ENCODE measurements around the gene PDE11A. TPM values are rescaled to one million over a fixed set of nuclear protein-coding genes. Genes with fewer than 3 reads are reported as not detected.

Gene PDE11A
- total and polyA plus RNA-seq, 2 of the 13 experiments (the other 11 are each of a cell fraction or from before 2014, with no cell fraction given) = 1.2 to 1.7 TPM

GRCh38 chr2:178072383-178073301, at the start of gene PDE11A (continued):
- TF ChIP-seq, protein P1, sequence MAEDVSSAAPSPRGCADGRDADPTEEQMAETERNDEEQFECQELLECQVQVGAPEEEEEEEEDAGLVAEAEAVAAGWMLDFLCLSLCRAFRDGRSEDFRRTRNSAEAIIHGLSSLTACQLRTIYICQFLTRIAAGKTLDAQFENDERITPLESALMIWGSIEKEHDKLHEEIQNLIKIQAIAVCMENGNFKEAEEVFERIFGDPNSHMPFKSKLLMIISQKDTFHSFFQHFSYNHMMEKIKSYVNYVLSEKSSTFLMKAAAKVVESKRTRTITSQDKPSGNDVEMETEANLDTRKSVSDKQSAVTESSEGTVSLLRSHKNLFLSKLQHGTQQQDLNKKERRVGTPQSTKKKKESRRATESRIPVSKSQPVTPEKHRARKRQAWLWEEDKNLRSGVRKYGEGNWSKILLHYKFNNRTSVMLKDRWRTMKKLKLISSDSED (CRISPR knock-in tag; IDR thresholded peaks at IDR 0.05) = no peak
- TF ChIP-seq FOXJ3 (CRISPR knock-in tag; IDR thresholded peaks at IDR 0.05; ENCODE audit: borderline replicate concordance) = no peak
- peak; percentile 89 for TF ChIP-seq ARID5B (CRISPR knock-in tag; IDR thresholded peaks at IDR 0.05)
- peak; percentile 81; the same call in 1 of the 2 replicates for TF ChIP-seq ZNF710 (CRISPR knock-in tag; IDR thresholded peaks at IDR 0.05; ENCODE audit: borderline replicate concordance)
- peak; percentile 82 for TF ChIP-seq ZNF619 (CRISPR knock-in tag; IDR thresholded peaks at IDR 0.05)
- peak; percentile 87 for TF ChIP-seq ZMYM2 (CRISPR knock-in tag; IDR thresholded peaks at IDR 0.05)
- no peak for TF ChIP-seq CHD2 (IDR thresholded peaks at IDR 0.05; ENCODE audit: low read depth, low read length)
- TF ChIP-seq E2F5 (CRISPR knock-in tag; conservative IDR thresholded peaks at IDR 0.05) = no peak
- TF ChIP-seq ZNF260 (CRISPR knock-in tag; IDR thresholded peaks at IDR 0.05; ENCODE audit: borderline replicate concordance, low read depth) = no peak
- TF ChIP-seq ELF1 (CRISPR knock-in tag; IDR thresholded peaks at IDR 0.05) = peak; percentile 81
- TF ChIP-seq ZNF777 (CRISPR knock-in tag; IDR thresholded peaks at IDR 0.05) = peak; percentile 73
- peak; percentile 81; the same call in 1 of the 2 replicates for TF ChIP-seq TARDBP (CRISPR knock-in tag; IDR thresholded peaks at IDR 0.05)
- TF ChIP-seq, protein P2, sequence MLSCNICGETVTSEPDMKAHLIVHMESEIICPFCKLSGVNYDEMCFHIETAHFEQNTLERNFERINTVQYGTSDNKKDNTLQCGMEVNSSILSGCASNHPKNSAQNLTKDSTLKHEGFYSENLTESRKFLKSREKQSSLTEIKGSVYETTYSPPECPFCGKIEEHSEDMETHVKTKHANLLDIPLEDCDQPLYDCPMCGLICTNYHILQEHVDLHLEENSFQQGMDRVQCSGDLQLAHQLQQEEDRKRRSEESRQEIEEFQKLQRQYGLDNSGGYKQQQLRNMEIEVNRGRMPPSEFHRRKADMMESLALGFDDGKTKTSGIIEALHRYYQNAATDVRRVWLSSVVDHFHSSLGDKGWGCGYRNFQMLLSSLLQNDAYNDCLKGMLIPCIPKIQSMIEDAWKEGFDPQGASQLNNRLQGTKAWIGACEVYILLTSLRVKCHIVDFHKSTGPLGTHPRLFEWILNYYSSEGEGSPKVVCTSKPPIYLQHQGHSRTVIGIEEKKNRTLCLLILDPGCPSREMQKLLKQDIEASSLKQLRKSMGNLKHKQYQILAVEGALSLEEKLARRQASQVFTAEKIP (CRISPR knock-in tag; IDR thresholded peaks at IDR 0.05; ENCODE audit: borderline replicate concordance) = no peak
- peak; percentile 66; the same call in 1 of the 2 replicates for TF ChIP-seq ZBTB7B (CRISPR knock-in tag; IDR thresholded peaks at IDR 0.05)
- TF ChIP-seq ZNF235 (CRISPR knock-in tag; IDR thresholded peaks at IDR 0.05; ENCODE audit: borderline replicate concordance) = no peak
- TF ChIP-seq STAG1 (CRISPR knock-in tag; IDR thresholded peaks at IDR 0.05) = no peak
- TF ChIP-seq NFRKB (IDR thresholded peaks at IDR 0.05) = no peak
